HG02840 (cell line): Measurements from ENCODE around the gene SCAI.
"Not testable (repeated sequence)": the region's sequence is repeated elsewhere in the genome, so short reads cannot be mapped to it uniquely, and the experiment has no call there.

ENCODE experiments used
- ATAC-seq: cut with Tn5 transposase; IDR thresholded peaks from one replicate; pipeline ENCODE4 v1.9.1; 2021; ENCODE audit warnings: mild to moderate bottlenecking, moderate library complexity, moderate number of reproducible peaks; ENCODE audit not compliant: unreplicated experiment, low FRiP score

The SCAI gene

DNA sequence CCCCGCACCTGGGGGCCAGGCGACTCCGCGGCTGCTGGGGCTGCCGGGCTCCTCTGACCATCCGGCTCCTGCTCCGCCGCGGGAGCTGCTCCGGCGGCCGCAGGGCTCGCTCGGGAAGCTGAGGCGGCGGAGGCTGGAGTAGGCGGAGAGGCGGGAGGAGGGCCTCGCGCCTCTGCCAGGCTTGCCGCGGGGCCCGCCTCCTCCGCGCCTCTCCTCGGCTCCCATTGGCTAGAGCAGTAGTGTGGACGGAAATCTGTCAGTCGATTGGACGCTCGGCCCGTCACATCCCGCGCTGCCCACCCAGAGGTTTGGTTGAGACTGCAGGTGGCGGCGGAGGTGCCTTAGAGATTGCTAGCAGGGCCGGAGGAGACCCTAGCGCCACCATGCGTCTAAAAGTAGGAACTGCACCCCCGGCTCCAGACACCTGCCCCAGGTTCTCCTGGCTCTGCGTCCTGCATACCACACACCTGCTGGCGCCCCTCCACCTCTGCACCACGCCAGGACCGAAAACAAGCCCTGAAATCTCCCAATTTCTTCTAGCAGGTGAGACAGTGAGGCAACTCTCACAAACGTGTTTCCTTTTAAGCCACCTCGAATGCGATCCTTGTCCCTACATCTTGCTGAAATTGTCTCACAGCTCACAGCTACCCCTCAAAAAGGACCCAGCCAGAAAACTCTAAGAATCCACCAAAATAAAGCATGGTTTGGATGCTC is at the start of gene SCAI:
SCAI (minus strand) TSS at position 152 of the 714 bp plus-strand sequence; CDS start at position 61, 91 bp downstream.
- peak; percentile 99 for ATAC-seq

DNA sequence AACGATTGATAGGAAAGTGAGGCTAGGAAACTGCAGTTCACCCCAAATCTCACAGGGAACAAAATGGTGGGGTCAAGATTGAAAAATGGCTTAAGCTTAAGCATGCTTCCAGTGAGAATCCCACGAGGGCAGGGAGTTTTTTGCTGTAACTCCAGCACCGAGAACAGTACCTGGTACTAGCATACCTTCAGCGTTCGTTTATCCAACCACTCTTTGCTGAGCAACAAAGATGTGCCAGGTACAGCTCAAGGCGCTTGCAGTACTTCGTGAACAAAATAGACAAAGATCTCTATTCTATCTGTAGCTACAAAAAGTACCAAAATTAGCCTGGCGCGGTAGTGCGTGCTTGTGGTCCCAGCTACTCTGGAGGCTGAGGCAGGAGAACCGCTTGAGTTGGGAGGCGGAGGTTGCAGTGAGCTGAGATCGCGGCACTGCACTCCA is 47.1 kb upstream of the SCAI start:
- ATAC-seq: no peak

DNA sequence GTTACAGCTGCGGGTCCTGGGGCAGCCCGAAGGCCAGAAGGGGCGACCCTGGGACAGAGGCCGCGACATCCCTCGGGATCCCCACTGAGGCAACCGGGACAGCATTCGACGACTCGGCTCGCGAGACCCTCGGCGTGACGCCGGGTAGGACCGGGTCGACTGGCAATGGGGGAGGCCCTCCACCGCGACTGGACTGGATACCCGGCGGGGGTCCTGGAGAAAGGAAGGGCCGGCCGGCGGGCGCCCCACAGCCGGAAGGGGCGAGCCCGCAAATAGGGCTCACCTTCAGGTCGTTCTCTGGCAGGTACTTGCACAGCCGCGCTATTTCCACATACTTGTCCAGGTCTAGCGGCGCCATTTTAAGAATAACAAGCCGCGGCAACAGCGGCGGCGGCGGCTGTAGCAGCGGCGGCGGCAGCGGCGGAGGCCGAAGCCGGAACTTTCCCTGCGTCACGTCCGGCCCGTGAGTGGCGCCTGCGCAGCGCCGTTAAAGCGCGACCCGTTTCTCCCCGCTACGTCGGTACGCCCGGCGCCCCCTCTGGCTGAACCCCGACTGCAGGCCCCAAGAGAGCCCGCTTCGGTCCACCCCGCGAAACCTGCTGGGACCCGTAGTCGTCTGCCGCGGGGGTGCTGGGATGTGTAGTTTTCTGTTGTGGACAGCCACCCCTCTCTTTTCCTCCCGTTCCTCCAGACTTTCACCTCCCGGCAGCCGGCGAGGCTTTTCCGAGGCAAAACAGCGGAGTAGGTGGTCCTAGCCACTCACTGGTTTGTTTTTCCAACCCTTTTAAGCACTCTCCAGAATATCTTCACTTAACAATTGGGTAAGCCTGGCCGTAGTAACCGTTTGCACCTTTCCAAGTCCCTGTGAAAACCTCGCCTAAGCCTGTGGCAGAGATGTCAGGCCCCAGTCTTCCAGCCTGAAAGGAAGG is 46.3 kb upstream of the SCAI start, which contains the start of gene PPP6C:
PPP6C (minus strand) TSS at position 443 of the 929 bp plus-strand sequence; CDS start at position 358, 85 bp downstream.
- peak; percentile 96 for ATAC-seq

DNA sequence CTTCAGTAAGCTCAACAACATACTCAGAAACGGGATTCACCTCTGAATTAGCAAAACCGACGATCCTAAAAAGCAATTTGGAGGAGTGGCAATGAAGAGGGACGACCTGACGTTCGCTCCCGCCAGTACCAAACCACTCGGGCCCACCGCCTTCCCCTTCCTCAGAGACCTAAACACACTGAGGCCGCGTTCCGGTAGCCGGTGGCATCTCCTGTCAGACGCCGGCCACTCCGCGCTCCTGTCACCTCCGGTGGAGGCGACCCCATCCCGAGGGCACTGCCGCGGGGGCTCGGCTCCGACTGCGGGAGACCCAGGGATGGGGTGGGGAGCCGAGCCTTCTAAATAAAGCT is 45.7 kb upstream of the SCAI start:
- peak; percentile 27 for ATAC-seq

DNA sequence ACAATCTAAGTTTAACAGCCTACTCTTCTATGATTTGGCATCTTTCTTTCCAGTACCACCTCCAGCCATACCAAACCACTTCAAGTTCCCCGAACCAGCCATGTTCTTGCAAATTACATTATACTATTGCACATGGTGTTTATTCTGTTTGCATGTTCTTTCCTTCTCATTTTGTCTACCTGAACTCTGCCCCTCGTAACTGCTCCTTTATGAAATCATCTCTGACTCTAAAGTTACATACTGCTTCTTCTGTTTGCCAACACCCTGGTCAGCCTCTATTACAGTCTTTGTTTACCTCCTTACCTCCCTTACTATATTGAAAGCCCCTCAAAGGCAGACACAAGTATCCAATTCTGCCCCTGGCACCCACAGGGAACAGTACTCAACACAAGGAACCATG is 40.2 kb upstream of the SCAI start:
- ATAC-seq: no peak

DNA sequence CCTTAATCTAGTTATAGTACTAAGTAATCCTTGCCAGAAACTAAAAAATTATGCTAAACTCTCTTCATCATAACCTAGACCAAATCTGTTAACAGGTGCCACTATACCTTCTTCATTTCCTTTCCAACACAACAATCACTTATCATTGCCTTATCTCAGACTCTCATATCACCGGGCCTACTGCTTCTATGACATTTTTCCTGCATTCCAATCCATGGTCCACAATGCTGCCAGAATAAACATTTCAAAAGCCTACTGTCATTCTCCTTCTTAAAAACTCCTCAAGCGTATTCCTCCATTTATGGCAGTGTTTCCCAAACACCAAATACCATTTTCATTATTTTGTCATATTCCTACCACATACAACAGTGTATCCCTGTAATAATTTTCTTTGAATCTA is 39.7 kb upstream of the SCAI start:
- no peak for ATAC-seq

DNA sequence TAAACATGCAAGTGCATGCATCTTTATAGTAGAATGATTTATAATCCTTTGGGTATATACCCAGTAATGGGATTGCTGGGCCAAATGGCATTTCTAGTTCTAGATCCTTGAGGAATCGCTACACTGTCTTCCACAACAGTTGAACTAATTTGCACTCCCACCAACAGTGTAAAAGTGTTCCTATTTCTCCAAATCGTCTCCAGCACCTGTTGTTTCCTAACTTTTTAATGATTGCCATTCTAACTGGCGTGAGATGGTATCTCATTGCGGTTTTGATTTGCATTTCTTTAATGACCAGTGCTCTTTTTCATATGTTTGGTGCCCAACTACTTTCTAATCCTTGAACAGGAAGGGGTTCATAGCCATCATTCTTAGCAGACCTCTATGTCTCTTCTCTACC is 38.4 kb upstream of the SCAI start:
- not testable (repeated sequence) for ATAC-seq

DNA sequence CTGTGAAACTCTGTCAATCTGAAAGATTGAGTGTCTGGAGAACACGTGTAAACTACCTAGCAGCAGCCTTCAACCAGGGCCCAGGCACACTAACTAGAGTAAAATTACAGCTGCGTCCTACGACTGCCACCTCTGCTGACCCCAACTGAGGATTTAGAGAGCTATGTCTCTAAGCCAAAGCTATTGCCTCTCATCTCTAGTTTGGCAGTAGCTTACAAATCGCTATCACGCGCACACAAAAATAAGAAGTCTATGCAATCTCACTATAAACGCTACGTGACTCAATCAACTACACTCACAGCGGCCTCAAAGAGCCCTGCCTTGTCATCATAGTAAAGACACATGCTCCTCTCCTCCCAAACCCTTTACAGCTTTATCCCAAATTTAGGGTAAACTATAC is 37.5 kb upstream of the SCAI start:
- no peak for ATAC-seq

DNA sequence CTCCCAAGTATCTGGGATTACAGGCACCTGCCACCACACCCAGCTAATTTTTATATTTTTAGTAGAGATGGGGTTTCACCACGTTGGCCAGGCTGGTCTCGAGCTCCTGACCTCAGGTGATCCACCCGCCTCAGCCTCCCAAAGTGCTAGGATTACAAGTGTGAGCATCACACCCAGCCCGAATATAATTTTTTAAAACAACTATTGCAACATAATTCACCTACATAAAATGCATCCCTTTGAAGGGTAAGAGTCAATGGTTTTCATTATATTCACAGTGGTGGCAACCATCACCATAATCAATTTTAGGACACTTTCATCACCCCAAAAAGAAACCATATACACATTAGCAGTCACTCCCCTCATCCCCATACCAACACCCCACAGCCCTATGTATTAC is 36.4 kb upstream of the SCAI start:
- not testable (repeated sequence) for ATAC-seq

DNA sequence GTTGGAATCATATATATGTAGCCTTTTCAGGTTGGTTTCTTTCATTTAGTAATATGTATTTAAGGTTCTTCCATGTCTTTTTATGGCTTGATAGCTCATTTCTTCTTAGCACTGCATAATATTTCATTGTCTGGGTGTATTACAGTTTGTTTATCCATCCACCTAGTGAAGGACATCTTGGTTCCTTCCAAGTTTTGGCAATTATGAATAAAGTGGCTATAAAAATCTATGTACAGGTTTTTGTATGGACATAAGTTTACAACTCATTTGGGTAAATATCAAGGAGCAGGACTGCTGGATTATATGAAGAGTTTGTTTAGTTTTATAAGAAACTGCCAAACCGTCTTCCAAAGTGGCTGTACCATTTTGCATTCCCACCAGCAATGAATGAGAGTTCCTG is 34.6 kb upstream of the SCAI start:
- ATAC-seq: no peak

DNA sequence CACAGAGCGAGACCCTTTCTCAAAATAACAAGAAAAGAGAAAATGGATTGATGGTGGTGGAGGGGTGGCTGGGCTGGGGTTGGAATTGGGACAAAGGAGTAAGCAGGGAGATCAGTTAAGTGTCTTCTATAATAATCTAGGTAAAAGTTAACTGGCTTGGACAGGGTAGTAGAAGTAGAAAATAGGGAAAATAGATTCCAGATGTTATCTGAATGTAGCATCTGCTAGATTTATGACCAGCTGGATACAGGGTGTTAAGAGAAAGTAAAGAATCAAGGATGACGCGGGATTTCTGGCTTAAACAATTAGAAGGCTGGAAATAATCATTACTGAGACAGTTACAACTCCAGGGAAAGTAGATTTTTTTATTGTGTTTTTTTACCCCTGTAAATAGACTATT is 33.3 kb upstream of the SCAI start:
- no peak for ATAC-seq

DNA sequence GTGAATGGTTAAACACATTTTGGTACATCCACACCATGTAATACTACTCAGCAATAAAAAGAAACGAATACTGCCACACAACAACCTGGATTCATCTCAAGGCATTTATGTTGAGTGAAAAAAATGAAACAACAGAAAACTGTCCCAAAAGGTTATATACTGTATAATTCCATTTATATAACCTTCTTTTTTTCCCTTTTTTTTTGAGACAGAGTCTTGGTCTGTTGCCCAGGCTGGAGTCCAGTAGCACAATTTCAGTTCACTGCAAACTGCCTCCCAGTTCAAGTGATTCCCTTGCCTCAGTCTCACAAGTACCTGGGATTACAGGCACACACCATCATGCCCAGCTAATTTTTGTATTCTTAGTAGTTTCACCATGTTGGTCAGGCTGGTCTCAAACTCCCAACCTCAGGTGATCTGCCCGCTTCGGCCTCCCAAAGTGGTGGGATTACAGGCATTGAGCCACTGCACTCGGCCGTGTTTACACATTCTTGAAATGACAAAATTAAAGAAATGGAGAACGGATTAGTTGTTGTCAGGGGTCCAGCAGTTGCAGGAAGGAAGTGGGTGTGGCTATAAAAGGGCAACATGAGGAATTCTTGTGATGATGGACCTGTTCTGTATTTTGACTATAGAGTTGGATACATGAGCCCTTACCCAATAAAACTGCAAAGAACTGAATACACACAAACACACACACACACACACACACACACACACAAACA is 28.9 kb upstream of the SCAI start:
- no peak for ATAC-seq

DNA sequence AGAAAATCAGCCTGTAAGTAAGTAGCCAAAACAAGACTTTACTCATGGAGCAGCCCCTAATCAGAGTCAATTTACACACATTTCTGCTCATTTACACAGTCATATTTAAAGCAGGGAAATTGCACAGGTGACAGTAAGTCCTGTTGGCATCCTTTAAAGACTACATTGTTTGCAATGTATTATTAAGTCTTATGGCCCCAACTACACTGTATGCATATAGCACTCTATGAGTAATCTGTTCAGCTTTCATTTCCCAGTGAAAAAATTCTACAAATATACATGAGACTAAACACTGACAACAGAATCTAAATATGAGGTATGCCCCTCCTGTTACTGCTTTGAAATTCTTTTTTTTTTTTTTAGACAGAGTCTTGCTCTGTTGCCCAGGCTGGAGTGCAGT is 26.6 kb upstream of the SCAI start:
- ATAC-seq: no peak

DNA sequence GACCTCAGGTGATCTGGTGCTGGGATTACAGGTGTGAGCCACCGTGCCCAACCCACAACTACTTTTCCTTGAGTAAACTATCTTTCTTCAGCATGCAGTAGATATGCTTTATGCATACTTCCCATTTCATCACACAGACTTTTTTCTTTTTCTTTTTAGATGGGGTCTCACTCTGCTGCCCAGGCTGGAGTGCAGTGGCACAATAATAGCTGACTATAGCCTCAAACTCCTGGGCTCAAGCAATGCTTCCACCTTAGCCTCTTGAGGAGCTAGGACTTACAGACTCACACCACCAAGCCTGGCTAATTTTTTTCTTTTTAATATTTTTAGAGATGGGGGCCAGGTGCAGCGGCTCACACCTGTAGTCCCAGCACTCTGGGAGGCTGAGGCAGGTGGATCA is 23.4 kb upstream of the SCAI start:
- no peak for ATAC-seq

DNA sequence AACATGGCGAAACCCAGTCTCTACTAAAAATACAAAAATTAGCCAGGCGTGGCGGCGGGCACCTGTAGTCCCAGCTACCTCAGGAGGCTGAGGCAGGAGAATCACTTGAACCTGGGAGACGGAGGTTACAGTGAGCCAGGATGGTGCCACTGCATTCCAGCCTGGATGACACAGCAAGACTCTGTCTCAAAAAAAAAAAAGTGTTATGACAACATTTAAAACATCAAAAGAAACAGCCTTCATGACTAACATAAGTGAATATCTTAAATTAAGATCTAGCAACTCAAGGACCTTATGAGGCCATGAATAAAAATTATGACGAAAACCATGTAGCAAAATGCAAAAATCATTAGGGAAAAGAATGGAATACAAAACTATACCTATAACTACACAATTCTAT is 19.6 kb upstream of the SCAI start:
- not testable (repeated sequence) for ATAC-seq

DNA sequence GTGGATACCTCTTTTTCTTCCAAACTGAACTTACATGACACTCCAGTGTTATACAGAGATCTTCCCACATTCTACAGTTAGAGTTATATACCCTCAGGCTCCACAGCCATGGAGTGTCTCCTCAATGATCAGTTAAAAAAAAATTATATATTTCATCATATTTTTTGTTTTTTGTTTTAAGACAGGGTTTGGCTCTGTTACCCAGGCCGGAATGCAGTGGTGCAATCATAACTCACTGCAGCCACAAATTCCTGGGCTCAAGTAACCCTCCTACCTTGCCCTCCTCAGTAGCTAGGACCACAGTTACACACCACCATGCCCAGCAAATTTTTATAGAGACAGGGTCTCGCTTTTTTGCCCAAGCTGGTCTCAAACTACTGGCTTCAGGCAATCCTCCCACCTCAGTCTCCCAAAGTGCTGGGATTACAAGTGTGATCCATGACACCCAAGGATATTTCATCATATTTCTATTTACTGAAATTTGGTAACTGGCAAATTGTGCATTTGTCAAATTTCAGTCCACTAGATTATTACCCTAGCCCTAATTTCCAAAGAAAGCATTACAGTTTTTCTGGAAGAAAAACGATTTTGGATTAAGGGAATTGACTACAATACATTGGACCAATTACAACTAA is 18.1 kb upstream of the SCAI start:
- no peak for ATAC-seq

DNA sequence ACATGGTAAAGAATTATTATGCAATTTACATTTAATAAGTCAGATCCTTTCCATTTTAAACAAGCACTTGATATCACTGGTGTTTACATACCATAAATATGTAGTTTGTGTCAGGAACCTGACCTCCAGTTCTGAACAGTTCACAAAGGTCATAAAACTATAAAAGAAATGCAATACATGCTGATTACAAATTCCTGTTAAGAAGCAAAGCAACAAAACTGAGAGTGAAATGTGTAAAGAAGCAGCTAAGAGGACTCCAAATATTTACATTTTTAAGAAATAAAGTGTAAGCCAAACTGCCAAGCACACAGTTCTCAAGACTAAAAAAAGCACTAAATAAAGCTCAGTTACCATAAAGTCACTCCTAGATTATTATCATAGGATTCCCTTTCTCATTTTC is 17.4 kb upstream of the SCAI start:
- ATAC-seq: no peak

DNA sequence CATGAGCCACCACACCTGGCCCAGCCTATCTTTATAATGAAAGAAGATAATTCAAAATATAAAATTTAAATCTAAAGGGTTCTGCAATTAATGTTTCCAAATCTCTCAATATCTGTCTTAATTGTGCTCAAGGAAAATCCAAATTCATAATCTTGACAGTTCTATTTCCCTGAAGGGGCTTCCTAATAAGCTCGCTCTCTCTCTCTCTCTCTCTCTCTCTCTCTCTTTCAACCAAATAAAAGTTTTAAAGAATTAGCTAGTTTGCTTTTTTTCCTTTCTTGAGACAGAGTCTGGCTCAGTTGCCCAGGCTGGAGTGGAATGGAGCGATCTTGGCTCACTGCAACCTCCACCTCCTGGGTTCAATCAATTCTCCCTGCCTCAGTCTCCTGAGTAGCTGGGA is 13.2 kb upstream of the SCAI start:
- ATAC-seq: no peak

DNA sequence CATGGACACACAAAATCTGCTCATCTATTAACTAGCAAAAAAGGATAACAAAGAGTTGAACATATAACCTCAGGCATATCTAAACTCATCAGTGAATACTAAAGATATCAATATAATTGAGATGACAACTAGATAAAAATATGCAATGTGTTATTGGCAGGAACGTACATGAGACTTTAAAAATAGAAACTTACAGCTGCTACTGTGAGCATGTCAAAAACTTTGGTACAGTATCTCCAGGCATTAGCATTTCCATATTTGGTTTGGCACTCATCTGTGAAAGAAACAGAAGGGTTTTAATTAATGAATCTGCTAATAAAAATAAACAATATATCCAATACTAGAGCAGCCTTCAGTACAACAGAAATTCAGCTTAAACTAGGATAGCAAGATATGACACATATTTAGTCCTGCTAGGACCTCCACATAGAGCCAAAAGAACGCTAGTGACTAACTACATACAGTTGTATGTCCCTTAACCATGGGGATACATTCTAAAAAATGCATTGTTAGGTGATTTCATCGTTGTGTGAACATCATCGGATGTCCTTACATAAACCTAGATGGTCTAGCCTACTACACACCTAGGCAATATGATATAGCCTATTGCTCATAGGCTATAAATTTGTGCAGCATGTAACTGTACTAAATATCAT is 10.5 kb upstream of the SCAI start:
- no peak for ATAC-seq

DNA sequence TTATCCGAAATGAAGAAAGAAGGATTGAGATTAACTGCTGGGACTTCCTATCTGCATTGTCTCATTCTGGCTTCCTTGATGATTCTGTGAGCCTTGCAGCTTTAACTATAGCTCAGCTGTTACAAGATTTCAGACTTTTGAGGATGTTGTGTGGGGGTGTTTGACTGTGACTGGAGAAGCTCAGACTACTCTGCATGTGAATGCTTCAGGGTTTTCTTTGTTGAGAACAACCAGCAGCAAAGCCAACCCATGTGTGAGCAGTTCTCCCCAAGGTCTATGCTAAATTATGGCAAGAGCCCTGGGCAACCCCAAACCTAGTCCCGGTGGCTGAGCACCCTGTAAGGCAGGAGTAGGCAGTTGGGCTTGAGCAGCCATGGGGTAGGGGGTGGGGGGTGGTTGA is 8.4 kb upstream of the SCAI start:
- no peak for ATAC-seq
